Ishikawa (cell line): ENCODE data around the gene BIRC7.

Experiments
- CEBPB ChIP-seq: IDR thresholded peaks from 2 replicates; pipeline ENCODE4 v1.6.1; 2012
- CREB1 ChIP-seq: IDR thresholded peaks from 2 replicates; pipeline ENCODE4 v1.6.1; 2012; ENCODE audit warnings: low read depth
- EGR1 ChIP-seq: IDR thresholded peaks from 2 replicates; pipeline ENCODE4 v1.6.1; 2012
- EP300 ChIP-seq: IDR thresholded peaks from 2 replicates; pipeline ENCODE4 v1.6.1; 2012; ENCODE audit warnings: borderline replicate concordance
- FOXM1 ChIP-seq: IDR thresholded peaks from 2 replicates; pipeline ENCODE4 v1.6.1; 2012; ENCODE audit warnings: low read depth, borderline replicate concordance
- NFIC ChIP-seq: IDR thresholded peaks from 2 replicates; pipeline ENCODE4 v1.6.1; 2012
- RAD21 ChIP-seq: IDR thresholded peaks from 2 replicates; pipeline ENCODE4 v1.6.1; 2012; ENCODE audit warnings: low read depth
- TAF1 ChIP-seq: IDR thresholded peaks from 2 replicates; pipeline ENCODE4 v1.6.1; 2012; ENCODE audit warnings: low read depth, mild to moderate bottlenecking
- TCF12 ChIP-seq: IDR thresholded peaks from 2 replicates; pipeline ENCODE4 v1.6.1; 2012; ENCODE audit warnings: low read depth
- TEAD4 ChIP-seq: IDR thresholded peaks from 2 replicates; pipeline ENCODE4 v1.6.1; 2012
- YY1 ChIP-seq: IDR thresholded peaks from 2 replicates; pipeline ENCODE4 v1.6.1; 2012; ENCODE audit warnings: low read depth
- ZBTB7A ChIP-seq: IDR thresholded peaks from 2 replicates; pipeline ENCODE4 v1.6.1; 2012; ENCODE audit warnings: low read depth
- TF ChIP-seq, protein P1 (sequence below): IDR thresholded peaks from 2 replicates; pipeline ENCODE4 v1.6.1; 2012
- TF ChIP-seq, protein P2 (sequence below): IDR thresholded peaks from 2 replicates; pipeline ENCODE4 v1.6.1; 2012; ENCODE audit warnings: low read depth, mild to moderate bottlenecking
- TF ChIP-seq, protein P3 (sequence below): IDR thresholded peaks from 2 replicates; pipeline ENCODE4 v1.6.1; 2012

BIRC7 gene

DNA sequence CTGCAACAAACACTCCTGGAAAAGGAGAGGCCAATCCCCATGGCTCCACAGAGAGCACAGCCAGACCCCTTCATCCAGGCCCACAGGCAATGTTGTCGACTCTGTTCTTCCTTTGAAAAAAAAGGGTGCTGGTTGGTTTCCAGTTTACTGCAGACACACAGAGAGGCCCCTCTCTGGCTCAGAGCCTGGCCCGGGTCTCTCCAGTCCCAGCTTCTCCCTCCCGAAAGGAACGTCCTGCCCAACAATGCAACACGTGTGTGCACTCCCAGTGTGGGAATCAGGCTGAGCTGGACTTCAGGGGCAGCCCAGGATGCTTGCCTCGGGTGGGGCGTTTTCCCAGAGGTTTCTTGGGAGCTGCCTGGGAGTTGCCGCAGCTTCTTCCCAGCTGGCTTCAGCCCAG lies 23.1 kb downstream of the BIRC7 start:
- TF ChIP-seq NFIC (no peak), EGR1 (no peak), ZBTB7A (no peak), YY1 (no peak)
- TF ChIP-seq, protein P1, sequence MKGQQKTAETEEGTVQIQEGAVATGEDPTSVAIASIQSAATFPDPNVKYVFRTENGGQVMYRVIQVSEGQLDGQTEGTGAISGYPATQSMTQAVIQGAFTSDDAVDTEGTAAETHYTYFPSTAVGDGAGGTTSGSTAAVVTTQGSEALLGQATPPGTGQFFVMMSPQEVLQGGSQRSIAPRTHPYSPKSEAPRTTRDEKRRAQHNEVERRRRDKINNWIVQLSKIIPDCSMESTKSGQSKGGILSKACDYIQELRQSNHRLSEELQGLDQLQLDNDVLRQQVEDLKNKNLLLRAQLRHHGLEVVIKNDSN = no peak

DNA sequence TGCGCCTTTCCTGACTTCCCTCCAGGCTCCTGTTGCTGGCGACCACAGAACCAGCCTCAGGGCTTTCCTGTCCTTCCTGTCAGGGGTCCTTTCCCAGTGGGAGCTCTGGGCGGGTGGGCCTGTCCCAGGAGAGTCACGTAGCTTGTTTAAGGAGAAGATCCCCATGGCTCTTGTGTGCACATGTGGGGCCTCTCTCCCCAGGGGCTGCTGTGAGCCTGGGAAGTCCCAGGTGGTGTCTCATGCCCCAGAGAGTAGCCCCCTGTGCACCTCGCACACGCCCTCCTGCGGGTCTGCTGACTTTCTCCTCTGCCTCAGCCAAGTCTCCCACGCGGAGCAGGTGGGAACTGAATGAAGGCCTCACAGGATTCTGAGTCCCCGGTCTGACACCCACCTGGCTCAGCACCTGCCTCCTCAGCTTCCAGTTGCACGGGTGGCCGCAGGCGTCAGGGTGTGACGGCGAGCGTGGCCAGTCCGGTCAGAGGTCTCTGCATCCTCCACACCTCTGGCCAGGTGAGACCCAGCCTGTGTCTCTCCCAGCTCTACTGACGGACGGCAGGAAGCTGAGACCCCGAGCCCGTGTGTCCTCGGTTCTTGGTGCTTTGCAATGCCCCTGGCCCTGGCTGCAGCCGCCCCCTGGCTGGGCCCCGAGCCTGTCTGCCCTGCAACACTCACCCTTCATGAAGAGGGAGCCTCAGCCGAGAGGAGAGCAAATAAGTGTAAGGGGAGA lies 24.2 kb downstream of the BIRC7 start:
- TF ChIP-seq, protein P2, sequence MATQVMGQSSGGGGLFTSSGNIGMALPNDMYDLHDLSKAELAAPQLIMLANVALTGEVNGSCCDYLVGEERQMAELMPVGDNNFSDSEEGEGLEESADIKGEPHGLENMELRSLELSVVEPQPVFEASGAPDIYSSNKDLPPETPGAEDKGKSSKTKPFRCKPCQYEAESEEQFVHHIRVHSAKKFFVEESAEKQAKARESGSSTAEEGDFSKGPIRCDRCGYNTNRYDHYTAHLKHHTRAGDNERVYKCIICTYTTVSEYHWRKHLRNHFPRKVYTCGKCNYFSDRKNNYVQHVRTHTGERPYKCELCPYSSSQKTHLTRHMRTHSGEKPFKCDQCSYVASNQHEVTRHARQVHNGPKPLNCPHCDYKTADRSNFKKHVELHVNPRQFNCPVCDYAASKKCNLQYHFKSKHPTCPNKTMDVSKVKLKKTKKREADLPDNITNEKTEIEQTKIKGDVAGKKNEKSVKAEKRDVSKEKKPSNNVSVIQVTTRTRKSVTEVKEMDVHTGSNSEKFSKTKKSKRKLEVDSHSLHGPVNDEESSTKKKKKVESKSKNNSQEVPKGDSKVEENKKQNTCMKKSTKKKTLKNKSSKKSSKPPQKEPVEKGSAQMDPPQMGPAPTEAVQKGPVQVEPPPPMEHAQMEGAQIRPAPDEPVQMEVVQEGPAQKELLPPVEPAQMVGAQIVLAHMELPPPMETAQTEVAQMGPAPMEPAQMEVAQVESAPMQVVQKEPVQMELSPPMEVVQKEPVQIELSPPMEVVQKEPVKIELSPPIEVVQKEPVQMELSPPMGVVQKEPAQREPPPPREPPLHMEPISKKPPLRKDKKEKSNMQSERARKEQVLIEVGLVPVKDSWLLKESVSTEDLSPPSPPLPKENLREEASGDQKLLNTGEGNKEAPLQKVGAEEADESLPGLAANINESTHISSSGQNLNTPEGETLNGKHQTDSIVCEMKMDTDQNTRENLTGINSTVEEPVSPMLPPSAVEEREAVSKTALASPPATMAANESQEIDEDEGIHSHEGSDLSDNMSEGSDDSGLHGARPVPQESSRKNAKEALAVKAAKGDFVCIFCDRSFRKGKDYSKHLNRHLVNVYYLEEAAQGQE = no peak
- TF ChIP-seq EGR1 (no peak), EP300 (no peak), YY1 (no peak), FOXM1 (no peak), CREB1 (no peak), RAD21 (no peak), TAF1 (no peak), TCF12 (no peak), CEBPB (no peak), ZBTB7A (no peak), TEAD4 (no peak)
- TF ChIP-seq, protein P1 = no peak

DNA sequence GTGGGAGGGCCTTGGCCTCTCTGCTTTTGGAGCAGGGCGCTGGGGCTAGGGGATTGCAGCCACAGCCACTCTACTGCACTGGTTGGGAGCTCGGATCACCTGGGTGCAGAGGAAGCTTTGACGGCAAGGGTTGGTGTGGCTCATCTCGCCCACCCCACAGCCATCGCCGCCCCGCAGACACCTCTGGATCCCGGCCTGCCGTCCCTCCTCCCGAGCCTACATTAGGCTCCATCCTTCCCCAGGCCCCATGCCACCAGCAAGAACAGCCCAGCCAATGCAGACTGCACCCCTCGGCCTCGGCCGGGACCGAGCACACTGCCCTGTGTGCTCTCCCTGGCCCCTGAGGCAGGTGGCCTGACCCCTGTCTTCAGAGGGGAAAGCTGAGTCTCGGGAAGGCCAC lies 24.8 kb downstream of the BIRC7 start:
- TF ChIP-seq, protein P2 = no peak
- TF ChIP-seq YY1 (no peak), EGR1 (no peak), FOXM1 (no peak), CEBPB (no peak), ZBTB7A (no peak), RAD21 (no peak), TEAD4 (no peak), CREB1 (no peak), NFIC (no peak), EP300 (no peak), TAF1 (no peak)

DNA sequence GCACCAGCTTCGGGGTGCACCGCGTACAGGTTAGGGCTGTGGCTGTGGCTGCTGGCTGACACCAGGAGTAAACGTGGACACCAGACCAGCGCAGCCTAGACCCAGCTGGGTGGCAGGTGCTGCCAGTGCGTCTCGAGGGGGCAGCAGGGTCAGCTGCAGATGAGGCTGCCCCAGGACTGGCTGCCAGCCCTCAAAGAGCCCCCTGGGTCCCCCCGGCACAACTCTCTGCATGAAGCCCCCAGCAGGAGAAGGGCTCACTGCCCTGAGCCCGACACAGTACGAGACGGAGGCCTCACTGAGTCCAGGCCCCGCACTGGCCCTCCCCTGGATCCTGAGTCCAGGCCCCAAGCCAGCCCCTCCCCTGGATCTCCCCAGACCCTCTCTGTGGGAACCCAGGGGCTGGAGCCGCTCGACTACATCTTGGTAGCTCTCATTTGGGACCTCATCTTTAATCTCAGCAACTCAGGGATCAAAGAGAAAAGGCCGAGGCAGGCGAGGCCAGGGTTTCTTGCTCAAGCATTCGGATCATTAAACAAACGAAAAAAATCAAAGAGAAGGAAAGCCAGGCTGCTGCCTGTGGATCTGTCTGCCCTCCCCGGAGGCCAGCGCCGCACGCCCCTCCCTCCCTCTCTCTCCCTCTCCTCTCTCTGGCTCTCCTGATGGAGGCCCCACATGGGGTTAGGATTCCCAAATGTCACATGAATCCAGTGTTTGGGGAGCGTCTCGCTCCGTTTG lies 25.5 kb downstream of the BIRC7 start:
- TF ChIP-seq YY1 (no peak), TEAD4 (no peak), CEBPB (no peak), FOXM1 (no peak)
- TF ChIP-seq, protein P3, sequence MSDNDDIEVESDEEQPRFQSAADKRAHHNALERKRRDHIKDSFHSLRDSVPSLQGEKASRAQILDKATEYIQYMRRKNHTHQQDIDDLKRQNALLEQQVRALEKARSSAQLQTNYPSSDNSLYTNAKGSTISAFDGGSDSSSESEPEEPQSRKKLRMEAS = no peak
- TF ChIP-seq, protein P1 = no peak

DNA sequence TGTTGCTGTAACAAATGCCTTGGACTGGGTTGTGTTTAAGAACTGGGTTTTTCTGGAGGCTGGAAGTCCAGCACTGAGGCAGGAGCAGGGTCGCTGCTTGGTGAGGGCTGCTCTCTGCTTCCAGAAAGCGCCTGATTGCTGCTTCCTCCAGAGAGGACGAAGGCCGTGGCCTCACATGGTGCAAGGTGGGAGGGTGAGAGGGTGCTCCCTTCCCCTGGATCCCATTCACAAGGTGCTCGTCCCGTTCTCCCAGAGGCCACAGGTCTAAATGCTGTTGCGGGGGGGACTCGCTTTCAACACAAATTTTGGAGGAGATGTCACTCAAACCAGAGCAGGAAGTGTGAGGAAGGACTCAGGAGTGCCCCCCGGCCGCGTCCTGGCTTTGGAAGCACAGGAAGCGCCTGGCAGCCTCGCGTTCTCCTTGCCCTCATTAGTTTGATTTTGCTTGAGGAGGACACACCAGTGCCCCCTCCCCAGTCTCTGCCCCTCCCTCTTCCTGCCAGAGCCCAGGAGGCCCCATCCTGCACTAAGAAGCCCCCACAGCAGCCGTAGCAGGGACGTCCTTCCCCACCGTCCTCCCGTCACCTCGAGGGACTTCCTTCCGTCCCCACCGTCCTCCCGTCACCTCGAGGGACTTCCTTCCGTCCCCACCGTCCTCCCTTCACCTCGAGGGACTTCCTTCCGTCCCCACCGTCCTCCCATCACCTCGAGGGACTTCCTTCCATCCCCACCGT lies 26.3 kb downstream of the BIRC7 start:
- TF ChIP-seq YY1 (no peak), FOXM1 (no peak), CEBPB (no peak), EP300 (no peak), EGR1 (no peak), NFIC (no peak), TCF12 (no peak), TEAD4 (no peak), TAF1 (no peak), RAD21 (no peak), ZBTB7A (no peak), CREB1 (no peak)
- TF ChIP-seq, protein P1 = no peak
- TF ChIP-seq, protein P3 = no peak
- TF ChIP-seq, protein P2 = no peak
